Lower leg skin (tissue), 3 donors: ENCODE measurements around the gene FXYD1.

Experiments
- CTCF ChIP-seq, 3 donors: fragments of 450-650 bp; IDR thresholded peaks; one replicate each; pipeline ENCODE4 v1.5.1; 2016; ENCODE audit warnings: antibody characterized with exemption in 3 of 3, mild to moderate bottlenecking in 3 of 3, moderate library complexity in 2 of 3
- POLR2A ChIP-seq, 2 donors: fragments of 450-650 bp; IDR thresholded peaks; one replicate each; pipeline ENCODE4 v1.6.1; 2016 to 2017; ENCODE audit warnings: antibody characterized with exemption in 2 of 2, mild to moderate bottlenecking in 1 of 2, moderate library complexity in 1 of 2

DNA sequence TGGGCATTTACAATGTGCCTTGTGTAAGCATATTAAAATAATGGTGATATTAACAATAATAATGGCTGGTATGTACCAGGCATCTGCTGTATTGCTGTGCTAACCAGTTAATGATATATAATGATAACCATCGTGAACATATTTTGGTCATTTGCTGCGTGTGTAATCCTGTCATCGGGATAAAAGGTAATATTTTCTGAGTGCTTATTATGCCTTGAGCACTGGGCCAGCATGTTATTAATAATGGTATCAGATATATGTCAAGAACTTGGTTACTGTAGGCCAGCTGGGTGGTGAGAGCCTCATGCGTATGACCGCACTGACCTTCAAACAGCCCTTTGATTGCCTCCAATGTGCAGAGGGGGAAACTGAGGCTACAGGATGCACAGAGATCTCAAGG is 45.2 kb upstream of the FXYD1 start:
- TF ChIP-seq CTCF (IDR thresholded peaks at IDR 0.05) = no peak
- TF ChIP-seq POLR2A (IDR thresholded peaks at IDR 0.05) = no peak
